SK-N-MC (cell line): ENCODE results near the gene TMEM219.

Experiments used
- DNase-seq: peaks from one replicate; pipeline ENCODE4 v3.0.0-alpha.2; 2011; ENCODE audit warnings: low read depth, low spot score
- H3K27ac ChIP-seq: fragments of 200-600 bp; sonication (generic); 2 replicates; pipeline ENCODE4 v1.5.1; 2016; ENCODE audit warnings: mixed run types
- H3K36me3 ChIP-seq: fragments of 200-600 bp; sonication (generic); 2 replicates; pipeline ENCODE4 v1.6.1; 2017; ENCODE audit warnings: antibody characterized with exemption, low read length, mixed read lengths; ENCODE audit not compliant: insufficient read depth
- H3K4me3 ChIP-seq: fragments of 200-600 bp; sonication (generic); 2 replicates; pipeline ENCODE4 v1.5.1; 2016
- H3K9ac ChIP-seq: fragments of 200-600 bp; sonication (generic); 2 replicates; pipeline ENCODE4 v1.8.0; 2017; ENCODE audit warnings: mixed run types, mixed read lengths; ENCODE audit not compliant: insufficient read length
- H3K9me3 ChIP-seq: fragments of 200-600 bp; sonication (generic); 2 replicates; pipeline ENCODE4 v1.6.1; 2017; ENCODE audit warnings: low read depth, mild to moderate bottlenecking, antibody characterized with exemption, low read length, moderate library complexity, mixed read lengths
- EZH2 ChIP-seq: fragments of 200-600 bp; sonication (generic); IDR thresholded peaks from one replicate; pipeline ENCODE4 v1.6.1; 2017; ENCODE audit warnings: antibody characterized with exemption
- FOXP2 ChIP-seq: optimal IDR thresholded peaks from 2 replicates; pipeline ENCODE3; 2011; ENCODE audit warnings: mild to moderate bottlenecking, moderate library complexity; ENCODE audit not compliant: insufficient read depth; ENCODE audit errors: extremely low read length, control extremely low read depth
- POLR2AphosphoS5 ChIP-seq: IDR thresholded peaks from 2 replicates; pipeline ENCODE4 v1.6.1; 2012; ENCODE audit warnings: mild to moderate bottlenecking, low read depth, low read length, borderline replicate concordance

TMEM219 gene

DNA sequence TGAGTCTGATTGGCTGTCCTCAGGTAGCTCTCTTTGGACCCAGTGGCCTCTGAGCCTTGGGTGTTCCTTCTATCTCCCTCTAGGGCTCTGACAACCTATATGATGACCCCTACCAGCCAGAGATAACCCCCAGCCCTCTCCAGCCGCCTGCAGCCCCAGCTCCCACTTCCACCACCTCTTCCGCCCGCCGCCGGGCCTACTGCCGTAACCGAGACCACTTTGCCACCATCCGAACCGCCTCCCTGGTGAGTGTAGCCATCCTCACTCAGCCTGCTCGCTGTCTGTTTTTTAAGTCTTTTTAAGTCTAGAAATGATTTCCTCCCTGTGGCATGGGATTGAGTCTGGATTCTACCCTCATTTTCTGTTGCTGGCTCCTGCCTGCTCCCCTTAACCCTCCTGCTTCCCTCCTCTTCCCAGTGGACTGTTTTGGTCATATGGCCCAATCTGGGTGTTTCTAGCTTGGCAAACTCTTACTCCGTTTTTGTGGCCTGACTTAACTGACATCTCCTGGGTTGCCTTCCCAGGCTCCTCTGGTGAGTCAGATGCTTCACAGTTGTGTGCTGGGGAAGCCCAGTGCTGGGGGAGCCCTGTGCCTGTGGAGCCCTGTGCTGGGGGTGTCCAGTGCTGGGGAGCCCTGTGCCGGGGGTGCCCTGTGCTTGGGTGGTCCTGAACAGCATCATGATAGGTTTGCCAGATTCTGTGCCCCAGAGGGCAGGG lies 21.7 kb downstream of the TMEM219 start:
- Histone ChIP-seq H3K4me3 (no peak overlapping the region), H3K36me3 (peaks cover 87% of the 10 kb centered on the region), H3K27ac (no peak overlapping the region), H3K9ac (no peak overlapping the region), H3K9me3 (no peaks in the 10 kb centered on the region)
- TF ChIP-seq FOXP2 (no peak), EZH2 (no peak), POLR2AphosphoS5 (no peak)
- no peak for DNase-seq

- Histone ChIP-seq H3K36me3 (peaks cover 84% of the 10 kb centered on the region), H3K9me3 (no peaks in the 10 kb centered on the region), H3K4me3 (no peak overlapping the region), H3K9ac (no peak overlapping the region), H3K27ac (no peak overlapping the region)
- DNase-seq = no peak
- TF ChIP-seq EZH2 (no peak), POLR2AphosphoS5 (no peak), FOXP2 (no peak)
These were observed 22.4 kb downstream of the TMEM219 start for GRCh38 chr16:29984137-29984763.

DNA sequence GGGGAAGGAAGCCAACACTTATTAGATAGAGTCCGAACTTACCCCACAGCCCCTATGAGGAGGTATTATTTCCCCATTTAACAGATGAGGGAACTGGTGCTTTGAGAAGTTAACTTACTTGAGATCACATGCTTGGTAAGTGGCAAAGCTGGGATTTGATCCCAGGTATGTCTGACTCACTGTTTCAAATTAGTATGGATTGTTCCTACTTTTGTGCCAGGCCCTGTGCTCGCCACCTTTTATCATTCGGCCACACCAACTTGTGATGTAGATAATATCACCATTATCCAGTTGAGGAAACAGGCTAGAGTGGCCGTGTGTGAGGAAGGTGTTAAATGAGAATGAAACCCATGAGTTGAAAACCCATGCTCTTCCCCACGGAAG lies 22.9 kb downstream of the TMEM219 start:
- no peak for TF ChIP-seq POLR2AphosphoS5
- TF ChIP-seq EZH2 = no peak
- TF ChIP-seq FOXP2 = no peak
- DNase-seq = no peak
- no peak overlapping the region for H3K9ac ChIP-seq
- no peak overlapping the region for H3K4me3 ChIP-seq
- H3K36me3 ChIP-seq = peaks cover 83% of the 10 kb centered on the region; the same call in 1 of the 2 replicates
- no peak overlapping the region for H3K27ac ChIP-seq
- no peaks in the 10 kb centered on the region for H3K9me3 ChIP-seq

DNA sequence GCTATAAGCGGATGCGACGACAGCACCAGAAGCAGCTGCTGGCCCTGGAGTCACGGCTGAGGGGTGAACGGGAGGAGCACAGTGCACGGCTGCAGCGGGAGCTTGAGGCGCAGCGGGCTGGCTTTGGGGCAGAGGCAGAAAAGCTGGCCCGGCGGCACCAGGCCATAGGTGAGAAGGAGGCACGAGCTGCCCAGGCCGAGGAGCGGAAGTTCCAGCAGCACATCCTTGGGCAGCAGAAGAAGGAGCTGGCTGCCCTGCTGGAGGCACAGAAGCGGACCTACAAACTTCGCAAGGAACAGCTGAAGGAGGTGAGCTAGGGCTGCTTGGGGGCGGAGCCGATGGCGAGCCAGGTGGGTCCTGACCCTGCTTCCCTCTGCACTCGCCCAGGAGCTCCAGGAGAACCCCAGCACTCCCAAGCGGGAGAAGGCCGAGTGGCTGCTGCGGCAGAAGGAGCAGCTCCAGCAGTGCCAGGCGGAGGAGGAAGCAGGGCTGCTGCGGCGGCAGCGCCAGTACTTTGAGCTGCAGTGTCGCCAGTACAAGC lies 23.5 kb downstream of the TMEM219 start:
- Histone ChIP-seq H3K9ac (no peak overlapping the region), H3K27ac (no peak overlapping the region), H3K36me3 (peaks cover 83% of the 10 kb centered on the region), H3K4me3 (no peak overlapping the region), H3K9me3 (no peaks in the 10 kb centered on the region)
- DNase-seq = no peak
- no peak for TF ChIP-seq EZH2

GRCh38 chr16:29986231-29986630 lies 24.4 kb downstream of the TMEM219 start:
- H3K27ac ChIP-seq = no peak overlapping the region
- TF ChIP-seq FOXP2 = no peak
- TF ChIP-seq POLR2AphosphoS5 = no peak
- no peak for TF ChIP-seq EZH2
- DNase-seq = no peak
- H3K36me3 ChIP-seq = peaks cover 82% of the 10 kb centered on the region
- H3K9ac ChIP-seq = no peak overlapping the region
- no peak overlapping the region for H3K4me3 ChIP-seq
- no peaks in the 10 kb centered on the region for H3K9me3 ChIP-seq

GRCh38 chr16:29986931-29987330 lies 25.1 kb downstream of the TMEM219 start:
- Histone ChIP-seq H3K4me3 (no peak overlapping the region), H3K9ac (no peak overlapping the region), H3K9me3 (no peaks in the 10 kb centered on the region), H3K27ac (no peak overlapping the region), H3K36me3 (peaks cover 82% of the 10 kb centered on the region)
- DNase-seq = no peak
- TF ChIP-seq FOXP2 = no peak
- TF ChIP-seq POLR2AphosphoS5 = no peak
- TF ChIP-seq EZH2 = no peak

- H3K4me3 ChIP-seq = no peak overlapping the region
- H3K27ac ChIP-seq = no peak overlapping the region
- H3K9ac ChIP-seq = no peak overlapping the region
- DNase-seq = no peak
- H3K36me3 ChIP-seq = peaks cover 80% of the 10 kb centered on the region
- H3K9me3 ChIP-seq = no peaks in the 10 kb centered on the region
- TF ChIP-seq POLR2AphosphoS5 (no peak), FOXP2 (no peak), EZH2 (no peak)
These were observed 25.6 kb downstream of the TMEM219 start for GRCh38 chr16:29987371-29988085.

DNA sequence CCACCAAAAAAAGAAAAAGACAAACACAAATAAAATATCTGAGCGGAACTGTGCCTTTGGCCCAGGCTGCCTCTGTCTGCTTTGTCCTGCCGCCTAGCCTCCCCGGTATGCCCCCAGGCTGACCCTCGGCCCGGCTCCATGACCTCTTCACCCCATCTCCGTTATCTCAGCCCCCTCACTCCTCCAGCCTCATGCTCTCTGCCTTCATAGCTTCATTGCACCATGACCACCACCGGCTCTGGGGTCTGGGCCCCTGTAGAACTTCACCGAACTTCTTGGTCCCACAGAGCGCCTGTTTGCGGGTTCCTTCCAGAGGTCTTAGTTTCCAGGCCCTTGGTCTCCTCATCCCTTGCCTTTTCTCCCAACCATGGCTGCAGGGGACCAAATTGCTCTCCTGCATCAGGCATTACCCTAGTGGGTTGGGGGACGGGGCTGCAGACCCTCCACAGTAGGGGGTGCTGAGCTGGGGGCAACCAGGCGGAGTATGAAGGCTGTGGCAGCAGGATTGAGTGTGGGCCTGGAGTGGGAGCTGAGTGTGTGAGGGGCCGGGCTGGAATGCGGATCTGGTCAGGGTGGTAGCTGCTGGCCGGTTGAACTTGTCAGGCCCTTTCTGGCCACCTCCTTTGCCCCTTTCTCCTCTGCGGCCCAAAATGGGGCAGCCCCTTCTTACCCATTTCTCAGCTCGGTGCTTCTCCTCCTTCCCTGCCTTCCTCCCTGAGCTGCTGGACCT lies 26.6 kb downstream of the TMEM219 start:
- DNase-seq = no peak
- Histone ChIP-seq H3K4me3 (no peak overlapping the region), H3K27ac (no peak overlapping the region), H3K36me3 (peaks cover 79% of the 10 kb centered on the region), H3K9ac (no peak overlapping the region), H3K9me3 (no peaks in the 10 kb centered on the region)
- TF ChIP-seq EZH2 (no peak), POLR2AphosphoS5 (no peak), FOXP2 (no peak)
